ENCODE data around the gene HEXD. TPM values are rescaled to one million over a fixed set of nuclear protein-coding genes. Genes with fewer than 3 reads are reported as not detected.
"Not testable (repeated sequence)": the region's sequence is repeated elsewhere in the genome, so short reads cannot be mapped to it uniquely, and the experiment has no call there.

HEXD gene
- 100 to 1,000 TPM in 2 of 4 donors, 10 to 100 TPM in 2; 40.8 to 254 (median 128) TPM for polyA plus RNA-seq
- long read RNA-seq, donor 1: 0 reads
- long read RNA-seq, donor 2, partial matches to known transcripts: 0 of 2 reads
- long read RNA-seq, donor 2, other reads (novel, unspliced or antisense): 0 of 2 reads
- long read RNA-seq, donor 3, partial matches to known transcripts: 0 of 1 reads
- long read RNA-seq, donor 3, other reads (novel, unspliced or antisense): 0 of 1 reads
- long read RNA-seq, donor 4: 0 reads
- long read RNA-seq, donor 5, partial matches to known transcripts: 5 of 6 reads
- long read RNA-seq, donor 5, other reads (novel, unspliced or antisense): 0 of 6 reads
- long read RNA-seq, donor 6, partial matches to known transcripts: 0 of 5 reads
- long read RNA-seq, donor 6, other reads (novel, unspliced or antisense): 0 of 5 reads
- long read RNA-seq, donor 7, partial matches to known transcripts: 43 of 48 reads
- long read RNA-seq, donor 7, other reads (novel, unspliced or antisense): 0 of 48 reads
- long read RNA-seq, donor 8, partial matches to known transcripts: 0 of 1 reads
- long read RNA-seq, donor 8, other reads (novel, unspliced or antisense): 0 of 1 reads
- long read RNA-seq, donor 9: 0 reads
- long read RNA-seq, donor 10, partial matches to known transcripts: 0 of 11 reads
- long read RNA-seq, donor 10, other reads (novel, unspliced or antisense): 8 of 11 reads

DNA sequence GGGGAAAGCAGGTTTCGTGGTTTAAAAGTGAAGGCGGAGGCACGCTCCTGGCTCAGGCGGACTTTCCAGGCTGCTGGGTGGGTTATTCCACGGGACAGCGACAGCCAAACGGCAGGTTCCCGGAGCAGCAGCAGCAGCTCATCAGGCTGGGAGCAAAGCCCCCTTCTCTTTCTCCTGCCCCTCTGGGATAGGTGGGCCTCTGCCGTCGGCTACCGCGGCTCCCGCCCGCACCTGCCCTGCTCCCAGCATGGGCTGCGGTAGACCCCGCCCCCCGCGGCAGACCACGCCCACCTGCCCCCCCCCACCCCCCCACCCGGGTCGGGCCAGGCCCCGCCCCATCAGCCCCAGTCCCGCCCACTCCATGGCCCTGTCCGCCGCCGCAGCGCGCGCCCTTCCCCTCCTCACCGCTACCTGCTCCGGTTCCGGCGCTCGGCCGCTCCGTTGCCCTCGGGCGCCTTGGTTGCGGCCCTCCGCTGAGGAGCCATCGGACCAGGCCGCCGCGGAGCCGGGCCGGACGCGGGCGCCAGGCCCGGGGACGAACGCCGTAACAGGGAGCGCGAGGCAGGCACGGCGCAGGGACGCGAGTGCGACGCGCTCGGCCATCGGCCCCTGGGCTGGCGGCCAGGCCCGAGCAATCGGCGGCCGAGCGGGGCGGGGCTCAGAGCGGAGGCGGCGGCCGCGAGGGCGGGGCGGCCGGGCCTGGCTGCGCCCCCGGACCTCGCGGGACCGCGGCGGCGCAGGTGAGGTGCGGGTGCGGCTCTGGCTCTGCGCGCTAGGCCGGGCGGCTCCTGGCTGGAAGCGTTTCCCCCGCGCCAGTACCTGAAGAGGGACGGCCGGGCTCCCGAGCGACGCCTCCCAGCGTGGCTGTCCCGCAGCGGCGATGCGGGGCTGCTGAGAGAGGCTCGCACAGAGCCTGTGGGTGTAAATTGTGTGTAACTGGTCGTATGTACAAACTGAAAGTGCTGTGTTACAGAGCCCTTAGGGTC, at the start of gene HEXD, which contains the start of gene OGFOD3:
HEXD (plus strand) TSS at position 347 of the 986 bp plus-strand sequence. CDS start 1,453 bp downstream, outside the sequence.
OGFOD3 (minus strand) TSS at position 586 of the 986 bp plus-strand sequence; CDS start at position 485, 101 bp downstream.
- Histone ChIP-seq H3K4me3 (ENCODE audit: low read depth in 1 of 3, low read length in 3 of 3) (peak within 1 kb of the TSS; percentile 77 to 97 (median 80)), H3K36me3 (ENCODE audit: control insufficient read depth in 3 of 3, insufficient read depth in 2 of 3, low read depth in 1 of 3, low read length in 3 of 3) (peaks cover 0 to 44% (median 0%) of the 10 kb centered on the region in 3 donors), H3K4me1 (ENCODE audit: control insufficient read depth in 3 of 3, insufficient read depth in 2 of 3, low read depth in 1 of 3, low read length in 2 of 3) (peaks cover 0 to 7% (median 0%) of the 10 kb centered on the region in 3 donors), H3K27ac (ENCODE audit: low read depth in 1 of 3, low read length in 2 of 3) (peak within 1 kb of the TSS; percentile 91 to 98 (median 93)), H3K27me3 (ENCODE audit: control insufficient read depth in 3 of 3, insufficient read depth in 3 of 3, low read length in 3 of 3) (no peaks in the 10 kb centered on the region), H3K9me3 (ENCODE audit: control insufficient read depth in 2 of 2, insufficient read depth in 1 of 2, low read depth in 1 of 2, low read length in 1 of 2) (peaks cover 0 to 15% of the 10 kb centered on the region in 2 donors)
- WGBS, 3 donors: 1% methylated on average over 62 to 108 of the region's 108 CpGs
- peak; percentile 88 to 98 for DNase-seq
- FAIRE-seq: no peak

- no peak for FAIRE-seq
- no peaks in the 10 kb centered on the region for H3K36me3 ChIP-seq (ENCODE audit: control insufficient read depth in 3 of 3, insufficient read depth in 2 of 3, low read depth in 1 of 3, low read length in 3 of 3)
- H3K4me1 ChIP-seq (ENCODE audit: control insufficient read depth in 3 of 3, insufficient read depth in 2 of 3, low read depth in 1 of 3, low read length in 2 of 3): peaks cover 0 to 15% (median 3%) of the 10 kb centered on the region in 3 donors
- WGBS, 3 donors: 79 to 91% (median 89%) methylated on average over 6 of the region's 7 CpGs
- H3K4me3 ChIP-seq (ENCODE audit: low read depth in 1 of 3, low read length in 3 of 3): no peak overlapping the region
- DNase-seq: no peak
- peaks cover 9 to 43% (median 21%) of the 10 kb centered on the region in 3 donors for H3K27me3 ChIP-seq (ENCODE audit: control insufficient read depth in 3 of 3, insufficient read depth in 3 of 3, low read length in 3 of 3)
- H3K9me3 ChIP-seq (ENCODE audit: control insufficient read depth in 2 of 2, insufficient read depth in 1 of 2, low read depth in 1 of 2, low read length in 1 of 2): no peaks in the 10 kb centered on the region
- H3K27ac ChIP-seq (ENCODE audit: low read depth in 1 of 3, low read length in 2 of 3): no peak overlapping the region
Measured at GRCh38 chr17:82369211-82369610, 48.9 kb upstream of the HEXD start.

- Histone ChIP-seq H3K9me3 (ENCODE audit: control insufficient read depth in 2 of 2, insufficient read depth in 1 of 2, low read depth in 1 of 2, low read length in 1 of 2) (peaks cover 0 to 2% of the 10 kb centered on the region in 2 donors), H3K27me3 (ENCODE audit: control insufficient read depth in 3 of 3, insufficient read depth in 3 of 3, low read length in 3 of 3) (peaks cover 20 to 52% (median 34%) of the 10 kb centered on the region in 3 donors), H3K4me3 (ENCODE audit: low read depth in 1 of 3, low read length in 3 of 3) (peak overlapping the region in 1 of 3 donors; percentile 33), H3K36me3 (ENCODE audit: control insufficient read depth in 3 of 3, insufficient read depth in 2 of 3, low read depth in 1 of 3, low read length in 3 of 3) (no peaks in the 10 kb centered on the region), H3K4me1 (ENCODE audit: control insufficient read depth in 3 of 3, insufficient read depth in 2 of 3, low read depth in 1 of 3, low read length in 2 of 3) (peaks cover 0 to 15% (median 3%) of the 10 kb centered on the region in 3 donors), H3K27ac (ENCODE audit: low read depth in 1 of 3, low read length in 2 of 3) (no peak overlapping the region)
- 8 to 20% (median 9%) methylated on average over 38 of the region's 38 CpGs for WGBS, 3 donors
- peak in 1 of 2 donors; percentile 22 for DNase-seq
- FAIRE-seq: no peak
Measured at GRCh38 chr17:82370471-82371332, 47.4 kb upstream of the HEXD start.

DNA sequence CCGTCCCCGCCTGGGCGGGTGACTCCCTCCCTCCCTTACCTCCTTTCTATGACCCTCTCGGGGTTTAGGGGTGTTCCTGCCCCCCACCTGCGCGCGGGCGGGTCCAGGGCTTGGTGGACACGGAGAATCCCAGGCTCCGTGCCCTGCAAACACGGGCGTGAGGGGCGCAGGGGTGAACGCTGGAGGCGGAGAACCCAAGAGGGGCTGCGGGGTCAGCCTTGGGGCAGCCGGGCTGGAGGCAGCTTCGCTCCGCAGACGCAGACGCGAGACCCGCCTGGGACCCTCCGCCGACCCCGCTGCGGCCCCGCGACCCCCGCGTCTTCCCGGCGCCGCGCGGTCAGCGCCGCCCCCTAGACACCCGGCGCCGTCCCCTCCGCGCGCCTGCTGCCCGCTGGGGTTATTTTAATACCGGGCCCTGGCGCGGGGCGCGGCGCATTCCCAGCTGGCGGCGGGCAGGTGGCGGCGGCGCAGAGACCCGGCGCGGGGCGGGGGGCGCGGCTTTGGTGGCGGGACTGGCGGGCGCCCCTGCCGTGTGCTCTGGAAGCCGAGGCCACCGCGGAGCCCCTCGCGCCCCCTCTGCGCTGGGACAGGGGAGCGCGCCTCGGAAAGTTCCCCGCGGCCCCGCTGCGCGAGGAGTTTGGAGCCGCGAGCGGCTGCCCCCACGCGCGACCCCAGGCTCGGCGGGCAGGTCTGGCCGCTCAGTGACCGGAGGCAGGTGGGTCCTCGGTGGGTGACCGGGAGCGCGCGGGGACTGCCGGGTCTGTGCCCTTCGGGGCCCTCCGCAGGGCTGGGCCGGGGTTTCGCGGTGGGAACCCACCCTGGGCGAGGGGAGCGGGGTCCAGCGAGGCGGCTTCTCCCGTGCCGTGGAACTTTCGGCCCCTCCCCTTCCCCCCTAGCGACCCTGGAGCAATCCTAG, 46.6 kb upstream of the HEXD start, which contains the start of gene UTS2R:
UTS2R (plus strand) TSS at position 433 of the 916 bp plus-strand sequence. CDS start 2,560 bp downstream, outside the sequence.
- no peak for FAIRE-seq
- peak within 1 kb of the TSS in 1 of 3 donors; percentile 33 for H3K4me3 ChIP-seq (ENCODE audit: low read depth in 1 of 3, low read length in 3 of 3)

GRCh38 chr17:82372249-82373071, 45.7 kb upstream of the HEXD start:
- Histone ChIP-seq H3K4me3 (ENCODE audit: low read depth in 1 of 3, low read length in 3 of 3) (no peak overlapping the region), H3K27me3 (ENCODE audit: control insufficient read depth in 3 of 3, insufficient read depth in 3 of 3, low read length in 3 of 3) (peaks cover 20 to 60% (median 35%) of the 10 kb centered on the region in 3 donors), H3K36me3 (ENCODE audit: control insufficient read depth in 3 of 3, insufficient read depth in 2 of 3, low read depth in 1 of 3, low read length in 3 of 3) (no peaks in the 10 kb centered on the region), H3K9me3 (ENCODE audit: control insufficient read depth in 2 of 2, insufficient read depth in 1 of 2, low read depth in 1 of 2, low read length in 1 of 2) (peaks cover 0 to 3% of the 10 kb centered on the region in 2 donors), H3K4me1 (ENCODE audit: control insufficient read depth in 3 of 3, insufficient read depth in 2 of 3, low read depth in 1 of 3, low read length in 2 of 3) (peaks cover 0 to 9% (median 3%) of the 10 kb centered on the region in 3 donors), H3K27ac (ENCODE audit: low read depth in 1 of 3, low read length in 2 of 3) (no peak overlapping the region)
- DNase-seq: peak in 1 of 2 donors; percentile 49
- FAIRE-seq: no peak
- WGBS, 3 donors: 20 to 31% (median 28%) methylated on average over 35 to 41 of the region's 41 CpGs

More for the DNA sequence above, 46.6 kb upstream of the HEXD start, which contains the start of gene UTS2R:
- WGBS, 3 donors: 3 to 4% (median 3%) methylated on average over 80 to 109 of the region's 109 CpGs
- Histone ChIP-seq H3K4me1 (ENCODE audit: control insufficient read depth in 3 of 3, insufficient read depth in 2 of 3, low read depth in 1 of 3, low read length in 2 of 3) (peaks cover 0 to 13% (median 3%) of the 10 kb centered on the region in 3 donors), H3K27me3 (ENCODE audit: control insufficient read depth in 3 of 3, insufficient read depth in 3 of 3, low read length in 3 of 3) (peaks cover 20 to 60% (median 35%) of the 10 kb centered on the region in 3 donors), H3K9me3 (ENCODE audit: control insufficient read depth in 2 of 2, insufficient read depth in 1 of 2, low read depth in 1 of 2, low read length in 1 of 2) (peaks cover 0 to 3% of the 10 kb centered on the region in 2 donors), H3K27ac (ENCODE audit: low read depth in 1 of 3, low read length in 2 of 3) (no peak within 1 kb of the TSS), H3K36me3 (ENCODE audit: control insufficient read depth in 3 of 3, insufficient read depth in 2 of 3, low read depth in 1 of 3, low read length in 3 of 3) (no peaks in the 10 kb centered on the region)
- DNase-seq: no peak

DNA sequence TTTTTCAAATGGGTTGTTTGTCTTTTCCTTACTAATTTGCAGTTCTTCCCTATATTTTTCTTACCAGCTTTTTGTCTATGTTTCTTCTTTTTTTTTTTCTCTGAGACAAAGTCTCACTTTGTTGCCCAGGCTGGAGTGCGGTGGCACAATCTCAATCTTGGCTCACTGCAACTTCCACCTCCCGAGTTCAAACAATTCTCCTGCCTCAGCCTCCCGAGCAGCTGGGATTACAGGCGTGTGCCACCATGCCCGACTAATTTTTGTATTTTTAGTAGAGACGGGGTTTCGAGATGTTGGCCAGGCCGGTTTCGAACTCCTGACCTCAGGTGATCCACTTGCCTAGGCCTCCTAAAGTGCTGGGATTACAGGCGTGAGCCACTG, 45.1 kb upstream of the HEXD start:
- peaks cover 20 to 63% (median 35%) of the 10 kb centered on the region in 3 donors for H3K27me3 ChIP-seq (ENCODE audit: control insufficient read depth in 3 of 3, insufficient read depth in 3 of 3, low read length in 3 of 3)
- DNase-seq; H3K27ac ChIP-seq (ENCODE audit: low read depth in 1 of 3, low read length in 2 of 3); H3K4me1 ChIP-seq (ENCODE audit: control insufficient read depth in 3 of 3, insufficient read depth in 2 of 3, low read depth in 1 of 3, low read length in 2 of 3); H3K9me3 ChIP-seq (ENCODE audit: control insufficient read depth in 2 of 2, insufficient read depth in 1 of 2, low read depth in 1 of 2, low read length in 1 of 2); FAIRE-seq; H3K4me3 ChIP-seq (ENCODE audit: low read depth in 1 of 3, low read length in 3 of 3); H3K36me3 ChIP-seq (ENCODE audit: control insufficient read depth in 3 of 3, insufficient read depth in 2 of 3, low read depth in 1 of 3, low read length in 3 of 3): not testable (repeated sequence)
- 65 to 87% (median 66%) methylated on average over 10 of the region's 10 CpGs for WGBS, 3 donors

Measured in small intestine (tissue), 16 donors.